Keratinocyte (primary cell): ENCODE measurements around the gene STXBP3. TPM values are rescaled to one million over a fixed set of nuclear protein-coding genes. Genes with fewer than 3 reads are reported as not detected.

Source experiments
- DNase-seq: peaks from one replicate; pipeline ENCODE4 v3.0.0-alpha.2; 2011; ENCODE audit warnings: low read depth, missing footprints, low spot score
- FAIRE-seq: peaks from 2 replicates; lab custom pipeline; 2011; peaks lifted over from hg19 to GRCh38; lab: Jason Lieb, UNC
- H2AFZ ChIP-seq: 2 replicates; pipeline ENCODE4 v1.6.0; 2012; ENCODE audit warnings: low read length, control low read depth, inconsistent platforms; ENCODE audit not compliant: control insufficient read depth
- H3K27ac ChIP-seq: 2 replicates; pipeline ENCODE4 v1.5.1; 2011; ENCODE audit warnings: low read length; ENCODE audit not compliant: control insufficient read depth, insufficient read depth
- H3K27me3 ChIP-seq: 3 replicates; pipeline ENCODE4 v1.6.0; 2011; ENCODE audit warnings: low read length; ENCODE audit not compliant: control insufficient read depth, insufficient read depth; ENCODE audit errors: extremely low read depth
- H3K36me3 ChIP-seq, 2 experiments: 2 replicates in 1 of 2; 3 replicates in 1 of 2; pipeline ENCODE4 v1.5.1; 2011; ENCODE audit warnings: low read length in 2 of 2, mild to moderate bottlenecking in 1 of 2; ENCODE audit not compliant: control insufficient read depth in 2 of 2, insufficient read depth in 2 of 2; ENCODE audit errors: extremely low read depth in 1 of 2
- H3K4me1 ChIP-seq: 3 replicates; pipeline ENCODE4 v1.5.1; 2011; ENCODE audit warnings: low read length; ENCODE audit not compliant: control insufficient read depth, insufficient read depth; ENCODE audit errors: extremely low read depth
- H3K4me2 ChIP-seq: 3 replicates; pipeline ENCODE4 v1.6.0; 2011; ENCODE audit warnings: low read depth, low read length; ENCODE audit not compliant: control insufficient read depth, insufficient read depth; ENCODE audit errors: extremely low read depth
- H3K4me3 ChIP-seq, 3 experiments: fragments of 200-600 bp in 1 of 3; sonication (generic) in 1 of 3; 2 replicates in 2 of 3; 3 replicates in 1 of 3; pipeline ENCODE4 v1.5.1; 2011 to 2016; ENCODE audit warnings: low read length in 3 of 3, mild to moderate bottlenecking in 3 of 3, control low read depth in 2 of 3, inconsistent platforms in 1 of 3, low read depth in 1 of 3, mixed read lengths in 1 of 3, mixed run types in 1 of 3, moderate library complexity in 1 of 3; ENCODE audit not compliant: control insufficient read depth in 2 of 3, insufficient read depth in 2 of 3; ENCODE audit errors: extremely low read depth in 1 of 3
- H3K79me2 ChIP-seq: 2 replicates; pipeline ENCODE4 v1.6.0; 2012; ENCODE audit warnings: low read length; ENCODE audit not compliant: control insufficient read depth, insufficient read depth
- H3K9ac ChIP-seq: 3 replicates; pipeline ENCODE4 v1.6.0; 2011; ENCODE audit warnings: low read length; ENCODE audit not compliant: control insufficient read depth, insufficient read depth; ENCODE audit errors: extremely low read depth
- H3K9me1 ChIP-seq: 3 replicates; pipeline ENCODE4 v1.6.0; 2011; ENCODE audit warnings: low read length; ENCODE audit not compliant: control insufficient read depth, insufficient read depth; ENCODE audit errors: extremely low read depth
- H3K9me3 ChIP-seq: 2 replicates; pipeline ENCODE4 v1.5.1; 2012; ENCODE audit warnings: low read depth, low read length; ENCODE audit not compliant: control insufficient read depth
- H4K20me1 ChIP-seq: 3 replicates; pipeline ENCODE4 v1.6.0; 2011; ENCODE audit warnings: low read length; ENCODE audit not compliant: control insufficient read depth, insufficient read depth; ENCODE audit errors: extremely low read depth
- EZH2 ChIP-seq: IDR thresholded peaks from one replicate; pipeline ENCODE4 v1.6.1; 2012; ENCODE audit warnings: inconsistent platforms, mild to moderate bottlenecking, low read length, moderate library complexity
- dilution Hi-C: fragments of 300-500 bp; cut with MboI; formaldehyde crosslinking; loops from one replicate; pipeline ENCODE4 v1.7.0; 2020; ENCODE audit warnings: low sequenced_read_pairs; ENCODE audit not compliant: extremely low pct_ligation_motif_present
- polyA plus RNA-seq, 5 experiments: library from polyadenylated mRNA; depleted of rRNA in 3 of 5; stranded (reverse) in 3 of 5; stranded (forward) in 1 of 5; unstranded in 1 of 5; fragments of >200 nt; gene quantifications; 1 replicate in 1 of 5; 2 replicates in 3 of 5; 3 replicates in 1 of 5; pipeline versions ENCODE4 v1.2.1 to v1.2.3, GENCODE V29; 2011 to 2012; ENCODE audit warnings: missing spikeins in 2 of 5, low read depth in 1 of 5, low replicate concordance in 1 of 5
- TF ChIP-seq, protein P1 (sequence below), 3 experiments: IDR thresholded peaks in 1 of 3; conservative IDR thresholded peaks in 1 of 3; optimal IDR thresholded peaks in 1 of 3; 2 replicates in 2 of 3; 3 replicates in 1 of 3; pipeline versions ENCODE3 to v1.5.1; 2011; ENCODE audit warnings: low read length in 3 of 3, mild to moderate bottlenecking in 3 of 3, moderate library complexity in 2 of 3, control low read depth in 1 of 3, inconsistent platforms in 1 of 3; ENCODE audit not compliant: insufficient read depth in 2 of 3; ENCODE audit errors: extremely low read depth in 1 of 3

STXBP3 gene
- polyA plus RNA-seq, 1 donor (not counting 4 experiments of a cell fraction or from before 2014, with no cell fraction given) = 36.3 TPM

DNA sequence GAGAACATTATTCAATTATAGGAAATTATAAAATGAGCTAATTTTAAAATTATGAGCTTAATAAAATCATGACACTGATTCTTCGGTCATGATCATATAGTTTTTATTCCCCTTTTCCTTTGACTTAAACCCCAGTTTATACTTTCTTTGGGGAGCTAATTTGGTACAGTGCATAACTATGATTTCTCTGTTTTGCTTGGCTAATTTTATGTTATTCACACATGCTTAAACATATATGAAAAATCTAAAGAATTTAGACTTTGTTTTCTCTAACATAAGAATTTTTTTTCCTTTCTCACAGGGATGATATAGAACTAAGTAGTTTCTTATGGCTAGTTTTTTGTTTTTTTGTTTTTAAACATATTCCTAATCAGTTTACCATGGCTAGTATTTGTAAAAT, 52.5 kb downstream of the STXBP3 start:
- Histone ChIP-seq H3K27me3 (no peaks in the 10 kb centered on the region), H3K79me2 (no peaks in the 10 kb centered on the region), H3K4me3 (no peak overlapping the region), H2AFZ (no peak overlapping the region), H3K9me1 (no peaks in the 10 kb centered on the region), H4K20me1 (no peaks in the 10 kb centered on the region), H3K9ac (no peak overlapping the region), H3K27ac (no peak overlapping the region), H3K36me3 (peaks cover 6 to 13% of the 10 kb centered on the region in 2 experiments), H3K9me3 (no peaks in the 10 kb centered on the region), H3K4me2 (no peak overlapping the region), H3K4me1 (no peaks in the 10 kb centered on the region)
- DNase-seq (no peak), FAIRE-seq (no peak)
- dilution Hi-C loops = loop anchor here (25.0 kb wide), 1 partner anchor 113 kb away; no protein-coding TSS in a partner anchor
- TF ChIP-seq, protein P1, sequence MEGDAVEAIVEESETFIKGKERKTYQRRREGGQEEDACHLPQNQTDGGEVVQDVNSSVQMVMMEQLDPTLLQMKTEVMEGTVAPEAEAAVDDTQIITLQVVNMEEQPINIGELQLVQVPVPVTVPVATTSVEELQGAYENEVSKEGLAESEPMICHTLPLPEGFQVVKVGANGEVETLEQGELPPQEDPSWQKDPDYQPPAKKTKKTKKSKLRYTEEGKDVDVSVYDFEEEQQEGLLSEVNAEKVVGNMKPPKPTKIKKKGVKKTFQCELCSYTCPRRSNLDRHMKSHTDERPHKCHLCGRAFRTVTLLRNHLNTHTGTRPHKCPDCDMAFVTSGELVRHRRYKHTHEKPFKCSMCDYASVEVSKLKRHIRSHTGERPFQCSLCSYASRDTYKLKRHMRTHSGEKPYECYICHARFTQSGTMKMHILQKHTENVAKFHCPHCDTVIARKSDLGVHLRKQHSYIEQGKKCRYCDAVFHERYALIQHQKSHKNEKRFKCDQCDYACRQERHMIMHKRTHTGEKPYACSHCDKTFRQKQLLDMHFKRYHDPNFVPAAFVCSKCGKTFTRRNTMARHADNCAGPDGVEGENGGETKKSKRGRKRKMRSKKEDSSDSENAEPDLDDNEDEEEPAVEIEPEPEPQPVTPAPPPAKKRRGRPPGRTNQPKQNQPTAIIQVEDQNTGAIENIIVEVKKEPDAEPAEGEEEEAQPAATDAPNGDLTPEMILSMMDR (optimal IDR thresholded peaks at IDR 0.05 in 1 of 3, IDR thresholded peaks at IDR 0.05 in 1 of 3, conservative IDR thresholded peaks at IDR 0.05 in 1 of 3; ENCODE audit: extremely low read depth in 1 of 3, insufficient read depth in 2 of 3, low read length in 3 of 3) = no peak
- TF ChIP-seq EZH2 = no peak

DNA sequence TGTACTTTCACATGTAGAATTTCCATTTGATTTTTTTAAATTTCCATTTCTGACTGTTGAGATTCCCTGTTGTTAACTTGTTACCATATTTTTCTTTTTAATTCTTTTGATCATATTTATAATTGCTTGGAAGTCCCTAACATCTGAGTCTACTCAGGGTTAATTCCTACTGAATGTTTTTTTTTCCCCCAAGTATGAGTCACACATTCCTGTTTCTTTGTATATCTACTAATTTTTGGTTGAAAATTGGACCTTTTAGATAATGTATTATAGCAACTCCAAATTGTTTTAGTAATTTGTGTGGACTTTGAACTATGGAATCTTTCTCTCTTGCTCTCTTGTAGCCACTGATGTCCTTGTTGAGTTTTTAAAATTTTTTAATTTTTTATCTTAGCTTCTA, 54.6 kb downstream of the STXBP3 start:
- H3K4me1 ChIP-seq = no peaks in the 10 kb centered on the region
- peaks cover 4 to 6% of the 10 kb centered on the region in 2 experiments for H3K36me3 ChIP-seq
- H3K9me1 ChIP-seq = no peaks in the 10 kb centered on the region
- no peak overlapping the region for H2AFZ ChIP-seq
- H4K20me1 ChIP-seq = no peaks in the 10 kb centered on the region
- dilution Hi-C loops = no loop called here
- H3K9ac ChIP-seq = no peak overlapping the region
- H3K4me3 ChIP-seq = no peak overlapping the region
- H3K27me3 ChIP-seq = no peaks in the 10 kb centered on the region
- TF ChIP-seq, protein P1 (optimal IDR thresholded peaks at IDR 0.05 in 1 of 3, IDR thresholded peaks at IDR 0.05 in 1 of 3, conservative IDR thresholded peaks at IDR 0.05 in 1 of 3; ENCODE audit: extremely low read depth in 1 of 3, insufficient read depth in 2 of 3, low read length in 3 of 3) = no peak
- no peak for TF ChIP-seq EZH2
- no peaks in the 10 kb centered on the region for H3K9me3 ChIP-seq
- no peak for DNase-seq
- no peak overlapping the region for H3K27ac ChIP-seq
- no peak for FAIRE-seq
- H3K4me2 ChIP-seq = no peak overlapping the region
- no peaks in the 10 kb centered on the region for H3K79me2 ChIP-seq
